SH-SY5Y (cell line): ENCODE data around the gene HOXA6.

Source experiments
- GATA2 ChIP-seq: IDR thresholded peaks from 2 replicates; pipeline ENCODE4 v1.6.1; 2011; ENCODE audit warnings: mild to moderate bottlenecking, low read depth, low read length
- GATA3 ChIP-seq: IDR thresholded peaks from 2 replicates; pipeline ENCODE4 v1.6.1; 2011; ENCODE audit warnings: low read depth, mild to moderate bottlenecking, low read length, moderate library complexity

The HOXA6 gene

GRCh38 chr7:27163288-27164044, 15.9 kb upstream of the HOXA6 start:
- TF ChIP-seq GATA3 (no peak), GATA2 (no peak)

GRCh38 chr7:27162561-27163287, 15.2 kb upstream of the HOXA6 start:
- TF ChIP-seq GATA2, result no peak
- no peak for TF ChIP-seq GATA3

DNA sequence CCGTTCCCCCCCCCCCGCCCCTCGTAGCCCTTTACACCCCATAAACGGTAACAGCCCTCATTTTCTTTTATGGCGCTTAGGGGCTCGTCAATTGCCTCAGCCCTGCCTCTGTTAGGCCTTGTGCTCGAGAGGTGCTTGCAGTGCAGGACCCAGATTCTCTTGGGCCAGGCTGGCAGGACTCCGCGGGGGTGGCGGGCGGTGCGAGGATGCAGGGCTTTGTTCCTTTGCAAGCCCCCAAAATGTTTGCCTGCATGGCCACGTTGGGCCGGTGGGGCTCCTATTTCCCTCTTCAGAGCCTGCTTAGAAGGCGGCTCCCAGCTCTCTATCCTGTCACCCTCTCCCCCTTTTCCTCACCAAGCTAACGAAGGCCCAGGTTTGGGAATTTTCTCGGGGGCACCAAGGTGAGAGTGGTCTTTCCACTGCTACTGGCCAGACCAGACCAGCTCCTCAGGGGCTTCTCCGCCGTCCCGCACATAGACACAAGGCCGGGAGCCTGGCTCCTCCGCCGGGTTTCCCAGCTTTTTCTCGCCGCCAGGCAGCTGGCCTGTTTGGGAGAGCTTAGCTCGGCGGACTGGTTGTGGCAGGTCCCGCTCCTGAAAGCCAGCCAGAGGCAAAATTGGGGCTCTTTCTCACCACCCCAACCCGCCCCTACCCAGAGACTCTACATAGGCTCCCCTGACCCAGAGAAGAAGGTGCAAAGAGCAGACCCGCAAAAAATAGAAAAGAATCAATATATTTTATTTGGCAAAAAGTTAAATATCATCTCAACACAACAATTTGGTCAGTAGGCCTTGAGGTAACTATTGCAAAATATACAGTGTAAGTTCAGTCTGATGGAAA, 14.4 kb upstream of the HOXA6 start:
- TF ChIP-seq GATA3, result no peak
- TF ChIP-seq GATA2, result no peak

- no peak for TF ChIP-seq GATA2
- TF ChIP-seq GATA3, result no peak
Observed at GRCh38 chr7:27161214-27161720, 13.7 kb upstream of the HOXA6 start.

- TF ChIP-seq GATA3 (no peak), GATA2 (no peak)
Observed at GRCh38 chr7:27160546-27161213, 13.1 kb upstream of the HOXA6 start.

DNA sequence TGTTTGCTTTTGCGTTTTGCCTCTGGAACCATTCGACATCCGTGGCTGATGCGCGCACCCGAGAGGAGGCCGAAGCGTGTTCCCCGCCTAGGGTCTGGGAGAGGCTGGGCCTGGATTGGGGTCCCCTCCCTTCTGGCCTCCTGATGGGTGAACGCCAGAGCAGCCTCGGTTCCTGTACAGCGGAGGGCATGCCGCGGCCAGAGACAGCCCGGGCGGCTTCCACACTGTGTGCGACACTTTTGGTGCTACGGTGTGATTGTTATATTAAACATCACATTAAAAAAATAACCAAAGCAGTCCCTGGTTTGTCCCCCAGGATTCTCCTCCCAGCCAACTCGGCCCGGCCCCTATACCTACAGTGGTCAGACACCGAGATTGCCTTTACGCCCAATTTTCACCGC, 12.6 kb upstream of the HOXA6 start:
- TF ChIP-seq GATA3 (no peak), GATA2 (no peak)

GRCh38 chr7:27159266-27160144, 11.9 kb upstream of the HOXA6 start:
- no peak for TF ChIP-seq GATA2

- TF ChIP-seq GATA2, result no peak
- no peak for TF ChIP-seq GATA3
Observed at GRCh38 chr7:27158436-27159265, 11.1 kb upstream of the HOXA6 start.

DNA sequence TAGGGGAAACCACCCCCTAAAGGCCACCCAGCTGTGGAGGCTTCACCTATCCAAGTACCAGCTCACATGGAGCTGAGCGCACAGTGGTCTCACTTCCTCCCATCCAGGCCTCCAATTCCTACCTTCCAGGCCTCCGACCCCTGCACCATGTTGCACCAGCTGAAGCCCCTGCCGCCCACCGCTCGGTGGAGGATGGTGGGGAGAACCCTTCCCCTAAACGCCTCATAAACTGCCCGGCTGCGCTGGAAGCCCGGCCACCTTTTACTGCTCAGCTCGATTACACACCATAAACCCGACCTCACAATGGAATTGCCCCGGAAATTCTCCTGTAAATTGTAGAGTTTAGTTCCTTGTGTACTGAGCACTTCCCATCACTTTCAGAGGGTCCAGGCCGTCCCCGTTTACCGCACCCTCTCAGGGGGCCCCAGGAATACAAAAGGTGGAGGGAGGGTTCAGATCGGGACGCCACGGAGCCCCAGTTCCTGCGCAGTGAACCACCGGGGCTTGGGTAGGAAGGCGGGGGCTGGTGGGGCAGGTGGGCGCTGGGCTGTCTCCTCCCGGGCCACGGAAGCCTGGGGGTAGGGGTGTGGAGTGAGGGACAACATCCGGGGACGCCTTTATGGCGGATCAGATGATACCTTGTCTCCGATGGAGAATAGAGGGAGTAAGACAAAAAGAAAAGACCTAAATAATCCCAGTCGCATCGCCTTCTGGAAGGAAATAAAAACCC, 10.3 kb upstream of the HOXA6 start:
- no peak for TF ChIP-seq GATA2
- TF ChIP-seq GATA3, result no peak

DNA sequence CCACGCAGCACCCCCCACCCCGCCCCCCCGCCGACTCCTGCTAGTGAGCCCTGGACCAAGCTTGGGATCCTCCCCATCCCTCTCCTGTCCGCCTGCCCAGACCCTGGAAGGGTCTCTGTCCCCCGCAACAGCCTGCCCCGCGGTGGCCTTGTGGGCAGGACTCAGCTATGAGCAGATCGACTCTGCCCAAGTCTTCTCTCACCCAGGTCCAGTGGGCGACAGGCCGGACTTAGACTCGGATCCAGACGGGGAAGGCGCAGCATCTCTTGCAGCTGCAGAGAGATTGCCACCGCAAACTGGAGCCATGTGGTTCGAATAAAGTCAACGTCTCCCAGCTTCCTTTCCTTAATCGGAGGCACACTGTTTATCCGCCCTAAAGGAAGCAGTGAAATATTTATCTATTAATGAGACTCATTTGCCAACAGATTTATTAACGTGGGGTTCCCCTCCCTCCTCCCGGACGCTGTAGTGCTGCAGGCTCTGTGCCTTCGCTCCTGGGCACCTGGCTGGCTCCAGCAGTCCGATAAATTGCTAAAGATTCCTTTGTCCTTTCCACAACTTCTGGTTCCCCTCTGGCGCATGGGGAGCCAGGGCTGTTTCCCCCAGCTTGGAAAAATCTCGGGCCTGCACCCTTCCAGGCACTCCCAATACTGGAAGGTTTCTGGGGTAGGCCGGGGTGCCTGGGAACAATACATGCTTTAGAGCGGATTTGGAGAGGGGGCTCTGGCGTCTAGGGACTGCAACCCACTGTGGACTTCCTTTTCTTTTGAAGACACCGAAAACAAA, 9.5 kb upstream of the HOXA6 start:
- no peak for TF ChIP-seq GATA2
- TF ChIP-seq GATA3, result no peak

GRCh38 chr7:27156508-27156898, 8.9 kb upstream of the HOXA6 start, which contains the start of gene HOXA7:
TSS of gene HOXA7 (minus strand) at chr7:27156675. CDS start at chr7:27156545, 130 bp downstream.
- no peak for TF ChIP-seq GATA2
- TF ChIP-seq GATA3, result no peak
